HG02588 (cell line): ENCODE data around the gene ZNF260.
"Not testable (repeated sequence)": the region's sequence is repeated elsewhere in the genome, so short reads cannot be mapped to it uniquely, and the experiment has no call there.

Source experiments
- ATAC-seq: cut with Tn5 transposase; IDR thresholded peaks from one replicate; pipeline ENCODE4 v1.9.1; 2021; ENCODE audit warnings: mild to moderate bottlenecking, moderate library complexity; ENCODE audit not compliant: unreplicated experiment

The ZNF260 gene

GRCh38 chr19:36490846-36491245, 37.2 kb downstream of the ZNF260 start:
- ATAC-seq: not testable (repeated sequence)

GRCh38 chr19:36489920-36490415, 38.1 kb downstream of the ZNF260 start:
- peak; percentile 58 for ATAC-seq

GRCh38 chr19:36489118-36489919, 38.8 kb downstream of the ZNF260 start, which contains the start of gene ZNF566:
ZNF566 (minus strand) TSS chr19:36489561; CDS start chr19:36476557, 13,004 bp downstream.
- peak; percentile 84 for ATAC-seq

- ATAC-seq: no peak
These were observed 39.3 kb downstream of the ZNF260 start for GRCh38 chr19:36488846-36489117.

- no peak for ATAC-seq
These were observed 39.8 kb downstream of the ZNF260 start for GRCh38 chr19:36488118-36488845.

GRCh38 chr19:36483653-36484052, 44.4 kb downstream of the ZNF260 start:
- ATAC-seq: no peak

- ATAC-seq: no peak
These were observed 45.2 kb downstream of the ZNF260 start for GRCh38 chr19:36482876-36483275.
